WTC11 (cell line): ENCODE data around the gene PLD1. TPM values are rescaled to one million over a fixed set of nuclear protein-coding genes. Genes with fewer than 3 reads are reported as not detected.

Experiments
- ATAC-seq: fragments of 200-7000 bp; cut with Tn5 transposase; 2 replicates; pipeline ENCODE4 v1.10.0; 2021; ENCODE audit warnings: mild to moderate bottlenecking, moderate library complexity
- CTCF ChIA-PET: fragments of 300-600 bp; sonication (Branson Sonifier 250); formaldehyde crosslinking; loops from one replicate; lab custom pipeline; 2021; ENCODE audit warnings: antibody characterized with exemption; lab: Charles Lee
- POLR2A ChIA-PET: fragments of 350-600 bp; sonication (Branson Sonifier 250); formaldehyde crosslinking; loops from one replicate; lab custom pipeline; 2021; ENCODE audit warnings: antibody characterized with exemption; lab: Charles Lee
- DNase-seq: peaks from one replicate; pipeline ENCODE4 v3.0.0; 2021; ENCODE audit warnings: low spot score
- H3K27ac Mint-ChIP-seq: 2 replicates; pipeline ENCODE4 v1.8.0; 2021; ENCODE audit warnings: mixed read lengths
- H3K27me3 Mint-ChIP-seq: 2 replicates; pipeline ENCODE4 v1.8.0; 2021; ENCODE audit warnings: low read depth, mild to moderate bottlenecking, moderate library complexity, mixed read lengths
- H3K36me3 Mint-ChIP-seq: 2 replicates; pipeline ENCODE4 v1.8.0; 2021; ENCODE audit warnings: mixed read lengths
- H3K4me1 Mint-ChIP-seq: 2 replicates; pipeline ENCODE4 v1.8.0; 2022; ENCODE audit warnings: mixed read lengths
- H3K4me3 Mint-ChIP-seq: 2 replicates; pipeline ENCODE4 v1.8.0; 2021; ENCODE audit warnings: mild to moderate bottlenecking, moderate library complexity, mixed read lengths
- H3K9me3 Mint-ChIP-seq: 2 replicates; pipeline ENCODE4 v1.8.0; 2021; ENCODE audit warnings: mixed read lengths
- AR ChIP-seq: fragments of 250-450 bp; sonication (Bioruptor Pico); IDR thresholded peaks from 2 replicates; pipeline ENCODE4 v1.9.0; 2021; ENCODE audit warnings: mild to moderate bottlenecking
- ATF6 ChIP-seq: sonication (generic); formaldehyde crosslinking; IDR thresholded peaks from 2 replicates; pipeline ENCODE4 v1.8.1; 2023; ENCODE audit warnings: mild to moderate bottlenecking, missing genetic modification reagents
- EMX1 ChIP-seq: fragments of 250-450 bp; sonication (Bioruptor Pico); IDR thresholded peaks from 2 replicates; pipeline ENCODE4 v1.8.0; 2021; ENCODE audit warnings: mild to moderate bottlenecking
- FOXK1 ChIP-seq: sonication (generic); formaldehyde crosslinking; IDR thresholded peaks from 2 replicates; pipeline ENCODE4 v1.8.0; 2022; ENCODE audit warnings: mild to moderate bottlenecking, moderate library complexity, missing genetic modification reagents
- MLX ChIP-seq: sonication (generic); formaldehyde crosslinking; IDR thresholded peaks from 2 replicates; pipeline ENCODE4 v1.8.1; 2023; ENCODE audit warnings: mild to moderate bottlenecking, missing genetic modification reagents, moderate library complexity
- NFE2L1 ChIP-seq: sonication (generic); formaldehyde crosslinking; IDR thresholded peaks from 2 replicates; pipeline ENCODE4 v1.8.1; 2023; ENCODE audit warnings: missing genetic modification reagents
- NFYB ChIP-seq: sonication (generic); formaldehyde crosslinking; conservative IDR thresholded peaks from 2 replicates; pipeline ENCODE4 v1.8.0; 2022; ENCODE audit warnings: low read depth, missing genetic modification reagents
- OVOL2 ChIP-seq: fragments of 250-450 bp; sonication (Bioruptor Pico); IDR thresholded peaks from 2 replicates; pipeline ENCODE4 v1.9.0; 2021; ENCODE audit warnings: mild to moderate bottlenecking, borderline replicate concordance
- SOX15 ChIP-seq: fragments of 250-450 bp; sonication (Bioruptor Pico); IDR thresholded peaks from 2 replicates; pipeline ENCODE4 v1.9.0; 2021; ENCODE audit warnings: mild to moderate bottlenecking
- ZNF532 ChIP-seq: fragments of 250-450 bp; sonication (Bioruptor Pico); IDR thresholded peaks from 2 replicates; pipeline ENCODE4 v1.9.0; 2021; ENCODE audit warnings: mild to moderate bottlenecking, borderline replicate concordance
- total RNA-seq: library from RNA; stranded (reverse); gene quantifications from 3 replicates; pipeline ENCODE4 v1.2.3, GENCODE V29; 2021
- TF ChIP-seq, protein P1 (sequence below): sonication (generic); formaldehyde crosslinking; IDR thresholded peaks from 2 replicates; pipeline ENCODE4 v1.8.0; 2022; ENCODE audit warnings: missing genetic modification reagents
- TF ChIP-seq, protein P2 (sequence below): fragments of 250-450 bp; sonication (Bioruptor Pico); IDR thresholded peaks from 2 replicates; pipeline ENCODE4 v1.8.0; 2021; ENCODE audit warnings: mild to moderate bottlenecking

The PLD1 gene
- total RNA-seq, 1 experiment from 2014 or later: 4.0 TPM

DNA sequence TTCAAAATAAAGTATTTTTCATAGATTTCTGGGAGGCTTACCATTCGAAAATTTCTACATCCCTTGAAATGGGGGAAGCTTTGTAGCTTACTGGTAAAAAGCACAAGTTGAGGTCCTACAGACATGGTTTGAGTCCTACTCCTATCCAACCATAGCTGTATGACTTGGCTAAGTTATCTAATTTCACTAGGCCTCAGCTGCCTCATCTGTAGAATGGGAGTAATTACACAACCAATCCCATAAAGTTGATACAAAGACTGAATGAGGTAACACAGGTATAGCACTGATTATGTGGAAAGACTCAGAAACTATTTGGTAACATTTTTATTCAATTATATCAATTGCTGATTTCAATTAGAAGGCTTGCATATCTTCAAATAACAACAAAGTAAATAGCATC, 157.4 kb downstream of the PLD1 start (continued):
- TF ChIP-seq ATF6: no peak
- TF ChIP-seq FOXK1 (CRISPR knock-in tag): no peak
- no peak for TF ChIP-seq NFE2L1 (CRISPR knock-in tag)
- TF ChIP-seq, protein P1, sequence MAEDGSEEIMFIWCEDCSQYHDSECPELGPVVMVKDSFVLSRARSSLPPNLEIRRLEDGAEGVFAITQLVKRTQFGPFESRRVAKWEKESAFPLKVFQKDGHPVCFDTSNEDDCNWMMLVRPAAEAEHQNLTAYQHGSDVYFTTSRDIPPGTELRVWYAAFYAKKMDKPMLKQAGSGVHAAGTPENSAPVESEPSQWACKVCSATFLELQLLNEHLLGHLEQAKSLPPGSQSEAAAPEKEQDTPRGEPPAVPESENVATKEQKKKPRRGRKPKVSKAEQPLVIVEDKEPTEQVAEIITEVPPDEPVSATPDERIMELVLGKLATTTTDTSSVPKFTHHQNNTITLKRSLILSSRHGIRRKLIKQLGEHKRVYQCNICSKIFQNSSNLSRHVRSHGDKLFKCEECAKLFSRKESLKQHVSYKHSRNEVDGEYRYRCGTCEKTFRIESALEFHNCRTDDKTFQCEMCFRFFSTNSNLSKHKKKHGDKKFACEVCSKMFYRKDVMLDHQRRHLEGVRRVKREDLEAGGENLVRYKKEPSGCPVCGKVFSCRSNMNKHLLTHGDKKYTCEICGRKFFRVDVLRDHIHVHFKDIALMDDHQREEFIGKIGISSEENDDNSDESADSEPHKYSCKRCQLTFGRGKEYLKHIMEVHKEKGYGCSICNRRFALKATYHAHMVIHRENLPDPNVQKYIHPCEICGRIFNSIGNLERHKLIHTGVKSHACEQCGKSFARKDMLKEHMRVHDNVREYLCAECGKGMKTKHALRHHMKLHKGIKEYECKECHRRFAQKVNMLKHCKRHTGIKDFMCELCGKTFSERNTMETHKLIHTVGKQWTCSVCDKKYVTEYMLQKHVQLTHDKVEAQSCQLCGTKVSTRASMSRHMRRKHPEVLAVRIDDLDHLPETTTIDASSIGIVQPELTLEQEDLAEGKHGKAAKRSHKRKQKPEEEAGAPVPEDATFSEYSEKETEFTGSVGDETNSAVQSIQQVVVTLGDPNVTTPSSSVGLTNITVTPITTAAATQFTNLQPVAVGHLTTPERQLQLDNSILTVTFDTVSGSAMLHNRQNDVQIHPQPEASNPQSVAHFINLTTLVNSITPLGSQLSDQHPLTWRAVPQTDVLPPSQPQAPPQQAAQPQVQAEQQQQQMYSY (CRISPR knock-in tag): no peak
- TF ChIP-seq SOX15 (CRISPR knock-in tag): no peak
- TF ChIP-seq AR (CRISPR knock-in tag): no peak
- no peak for TF ChIP-seq MLX

DNA sequence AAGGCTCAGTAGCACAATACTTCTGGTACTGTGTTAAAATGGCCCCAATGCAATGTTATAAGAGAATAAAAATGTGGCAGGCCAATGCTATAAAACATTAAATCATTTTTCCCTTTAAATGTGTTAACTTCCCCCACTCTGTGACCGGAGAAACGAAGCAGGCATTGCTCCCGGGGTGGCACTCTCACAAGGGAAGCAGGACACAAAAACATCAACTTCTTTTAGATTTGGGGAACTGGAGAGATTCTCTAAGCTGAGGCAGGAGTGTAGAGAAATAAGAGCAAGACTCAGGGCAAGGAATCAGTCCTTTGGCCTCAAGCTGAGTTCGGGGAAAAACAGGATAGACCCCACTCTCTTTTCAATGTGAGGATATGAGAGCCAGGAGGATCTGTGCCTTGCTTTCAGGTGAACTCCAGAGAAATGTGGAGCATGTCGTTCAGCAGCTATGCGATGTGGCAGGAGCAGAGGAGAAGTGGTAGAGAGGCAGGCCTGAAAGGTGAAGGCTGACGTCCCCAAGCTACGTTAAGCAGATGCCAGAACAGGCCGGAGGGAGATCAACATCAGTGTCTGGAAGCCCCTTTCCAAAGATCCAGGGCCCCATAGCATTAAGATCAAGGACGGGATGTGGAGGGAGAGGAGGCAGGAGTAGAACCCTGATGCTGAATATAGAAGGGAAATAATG, 160.2 kb downstream of the PLD1 start:
- H3K27ac Mint-ChIP-seq: no peak overlapping the region
- ATAC-seq (no peak), DNase-seq (no peak)
- no peaks in the 10 kb centered on the region for H3K4me1 Mint-ChIP-seq
- no peaks in the 10 kb centered on the region for H3K27me3 Mint-ChIP-seq
- ChIA-PET POLR2A (no interaction called here), CTCF (interaction anchor here (1.1 to 3.4 kb wide), 4 partner anchors 36 to 682 kb away, joined by 3 to 14 read pairs (median 6); no protein-coding TSS in a partner anchor)
- no peaks in the 10 kb centered on the region for H3K36me3 Mint-ChIP-seq
- no peak overlapping the region for H3K4me3 Mint-ChIP-seq
- no peak for TF ChIP-seq OVOL2 (CRISPR knock-in tag)
- TF ChIP-seq NFYB (CRISPR knock-in tag): no peak
- TF ChIP-seq SOX15 (CRISPR knock-in tag): no peak
- no peak for TF ChIP-seq FOXK1 (CRISPR knock-in tag)
- TF ChIP-seq, protein P2, sequence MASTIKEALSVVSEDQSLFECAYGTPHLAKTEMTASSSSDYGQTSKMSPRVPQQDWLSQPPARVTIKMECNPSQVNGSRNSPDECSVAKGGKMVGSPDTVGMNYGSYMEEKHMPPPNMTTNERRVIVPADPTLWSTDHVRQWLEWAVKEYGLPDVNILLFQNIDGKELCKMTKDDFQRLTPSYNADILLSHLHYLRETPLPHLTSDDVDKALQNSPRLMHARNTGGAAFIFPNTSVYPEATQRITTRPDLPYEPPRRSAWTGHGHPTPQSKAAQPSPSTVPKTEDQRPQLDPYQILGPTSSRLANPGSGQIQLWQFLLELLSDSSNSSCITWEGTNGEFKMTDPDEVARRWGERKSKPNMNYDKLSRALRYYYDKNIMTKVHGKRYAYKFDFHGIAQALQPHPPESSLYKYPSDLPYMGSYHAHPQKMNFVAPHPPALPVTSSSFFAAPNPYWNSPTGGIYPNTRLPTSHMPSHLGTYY (CRISPR knock-in tag): no peak
- no peak for TF ChIP-seq ZNF532 (CRISPR knock-in tag)
- no peak for TF ChIP-seq EMX1 (CRISPR knock-in tag)
- TF ChIP-seq NFE2L1 (CRISPR knock-in tag): no peak
- peaks cover 6% of the 10 kb centered on the region; the same call in 1 of the 2 replicates for H3K9me3 Mint-ChIP-seq
